ENCODE data around the gene SPATA31C2.

- TF ChIP-seq CTCF (IDR thresholded peaks at IDR 0.05; ENCODE audit: low read length) (no peak), EZH2 (IDR thresholded peaks at IDR 0.05; ENCODE audit: borderline replicate concordance, low read length) (no peak)
These were observed 41.9 kb upstream of the SPATA31C2 start for GRCh38 chr9:88180081-88180765.
